Measurements from ENCODE around the gene PTPRC. TPM values are rescaled to one million over a fixed set of nuclear protein-coding genes. Genes with fewer than 3 reads are reported as not detected.

The PTPRC gene
- total and polyA plus RNA-seq, 12 donors = 1.0 to 62.7 (median 5.3) TPM

GRCh38 chr1:198669023-198669698, 30.3 kb downstream of the PTPRC start:
- intact Hi-C loops (cut with DNase I) = no loop called here
- Histone ChIP-seq H3K4me3 (no peak overlapping the region), H3K36me3 (peaks cover 0 to 12% (median 0%) of the 10 kb centered on the region in 9 donors), H3K4me1 (peaks cover 0 to 99% (median 0%) of the 10 kb centered on the region in 9 donors), H3K27me3 (no peaks in the 10 kb centered on the region), H3K9me3 (no peaks in the 10 kb centered on the region), H3K27ac (peak overlapping the region in 1 of 10 donors; percentile 69)
- no peak for DNase-seq
- ATAC-seq = peak in 3 of 8 donors; percentile 31 to 39 (median 35)
- WGBS, 2 donors = 70 to 75% methylated on average over 5 of the region's 5 CpGs
- TF ChIP-seq CTCF (IDR thresholded peaks at IDR 0.05) = no peak

DNA sequence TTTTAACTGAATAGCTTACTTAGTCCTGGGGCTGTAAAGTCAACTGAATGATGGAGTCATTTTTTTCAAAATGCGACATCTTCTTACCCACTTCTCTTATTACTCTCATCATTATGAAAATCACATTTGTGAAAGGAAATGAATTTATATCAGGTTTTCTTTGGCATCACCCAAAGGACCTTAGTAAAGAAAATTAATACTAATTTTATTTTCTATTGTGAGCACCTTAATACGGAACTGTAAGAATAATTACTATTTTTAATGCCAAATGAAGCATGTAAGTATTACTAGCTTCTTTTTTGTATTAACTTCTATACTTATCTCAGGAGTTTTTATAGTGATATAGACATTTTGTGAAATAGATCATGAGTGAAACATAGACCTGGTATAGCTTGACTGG, 30.9 kb downstream of the PTPRC start:
- no peak for TF ChIP-seq CTCF (IDR thresholded peaks at IDR 0.05)
- 94 to 97% methylated on average over 2 of the region's 2 CpGs for WGBS, 2 donors
- ATAC-seq = no peak
- intact Hi-C loops (cut with DNase I) = no loop called here
- H3K27ac ChIP-seq = peak overlapping the region in 1 of 10 donors; percentile 69
- H3K9me3 ChIP-seq = no peaks in the 10 kb centered on the region
- H3K36me3 ChIP-seq = peaks cover 0 to 12% (median 0%) of the 10 kb centered on the region in 9 donors
- H3K27me3 ChIP-seq = no peaks in the 10 kb centered on the region
- no peak for DNase-seq
- peaks cover 0 to 99% (median 0%) of the 10 kb centered on the region in 9 donors for H3K4me1 ChIP-seq
- no peak overlapping the region for H3K4me3 ChIP-seq

GRCh38 chr1:198671136-198671535, 32.3 kb downstream of the PTPRC start:
- Histone ChIP-seq H3K27ac (peak overlapping the region in 1 of 10 donors; percentile 49), H3K9me3 (no peaks in the 10 kb centered on the region), H3K4me3 (no peak overlapping the region), H3K36me3 (peaks cover 0 to 5% (median 0%) of the 10 kb centered on the region in 9 donors), H3K4me1 (peaks cover 0 to 98% (median 0%) of the 10 kb centered on the region in 9 donors), H3K27me3 (no peaks in the 10 kb centered on the region)
- 74 to 85% methylated on average over 1 of the region's 1 CpG for WGBS, 2 donors
- DNase-seq (no peak), ATAC-seq (no peak)
- intact Hi-C loops (cut with DNase I) = no loop called here
- TF ChIP-seq CTCF (IDR thresholded peaks at IDR 0.05) = no peak

GRCh38 chr1:198672124-198672523, 33.3 kb downstream of the PTPRC start:
- peaks cover 0 to 98% (median 0%) of the 10 kb centered on the region in 9 donors for H3K4me1 ChIP-seq
- WGBS, 2 donors = 67 to 78% methylated on average over 3 of the region's 3 CpGs

More at GRCh38 chr1:198672124-198672523, 33.3 kb downstream of the PTPRC start:
- Histone ChIP-seq H3K9me3 (no peaks in the 10 kb centered on the region), H3K27me3 (no peaks in the 10 kb centered on the region), H3K27ac (peak overlapping the region in 1 of 10 donors; percentile 49), H3K4me3 (no peak overlapping the region), H3K36me3 (no peaks in the 10 kb centered on the region)
- ATAC-seq (no peak), DNase-seq (no peak)
- TF ChIP-seq CTCF (IDR thresholded peaks at IDR 0.05) = no peak
- intact Hi-C loops (cut with DNase I) = no loop called here

Measured in heart right ventricle (tissue), 16 donors.